HUES6 (cell line): ENCODE measurements around the gene CACNG1.
A peak's percentile ranks its signal among the peaks of the same experiment; 100 is the strongest.
"Not testable (repeated sequence)": the region's sequence is repeated elsewhere in the genome, so short reads cannot be mapped to it uniquely, and the experiment has no call there.

Source experiments
- H3K27ac ChIP-seq: 2 replicates; pipeline ENCODE4 v1.7.0; 2013; ENCODE audit warnings: low read depth, mild to moderate bottlenecking, low read length, inconsistent platforms
- H3K27me3 ChIP-seq: 2 replicates; pipeline ENCODE4 v1.6.1; 2013; ENCODE audit warnings: low read length; ENCODE audit not compliant: control insufficient read depth, insufficient read depth
- H3K36me3 ChIP-seq: 2 replicates; pipeline ENCODE4 v1.6.1; 2013; ENCODE audit warnings: low read length; ENCODE audit not compliant: control insufficient read depth, insufficient read depth
- H3K4me1 ChIP-seq: 2 replicates; pipeline ENCODE4 v1.6.1; 2013; ENCODE audit warnings: low read length; ENCODE audit not compliant: control insufficient read depth, insufficient read depth
- H3K4me3 ChIP-seq: 2 replicates; pipeline ENCODE4 v1.5.1; 2013; ENCODE audit warnings: low read depth, low read length
- H3K9ac ChIP-seq: one replicate; pipeline ENCODE4 v1.6.1; 2013; ENCODE audit warnings: mild to moderate bottlenecking, low read length
- H3K9me3 ChIP-seq: 2 replicates; pipeline ENCODE4 v1.6.1; 2013; ENCODE audit warnings: low read depth, low read length; ENCODE audit not compliant: control insufficient read depth, insufficient read depth

CACNG1 gene

DNA sequence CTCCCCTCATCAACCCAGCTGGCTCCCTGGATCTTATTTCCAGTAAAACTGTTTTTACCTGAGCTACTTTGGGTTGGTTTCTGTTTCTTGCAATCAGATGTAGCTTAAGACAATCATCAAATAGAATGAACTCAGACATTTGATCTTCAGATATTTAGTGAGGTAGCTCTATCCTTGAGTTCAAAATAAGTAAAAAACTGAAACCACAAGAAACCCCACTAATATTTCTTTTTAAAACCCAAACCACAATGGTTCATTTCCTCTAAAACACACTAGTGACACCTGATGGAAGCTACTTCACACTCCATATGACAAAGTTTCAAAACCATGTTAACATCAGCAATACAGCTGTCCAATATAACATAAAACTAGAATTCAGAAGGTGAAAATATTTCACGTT is 37.8 kb downstream of the CACNG1 start:
- Histone ChIP-seq H3K4me1 (no peaks in the 10 kb centered on the region), H3K9me3 (no peaks in the 10 kb centered on the region), H3K27me3 (no peaks in the 10 kb centered on the region), H3K27ac (no peak overlapping the region), H3K36me3 (peaks cover 18% of the 10 kb centered on the region), H3K9ac (no peak overlapping the region), H3K4me3 (no peak overlapping the region)

GRCh38 chr17:67085406-67085805 is 41.1 kb downstream of the CACNG1 start:
- Histone ChIP-seq H3K36me3 (peaks cover 18% of the 10 kb centered on the region), H3K27me3 (no peaks in the 10 kb centered on the region), H3K9ac (no peak overlapping the region), H3K9me3 (peaks cover 7% of the 10 kb centered on the region), H3K27ac (no peak overlapping the region; the same call in 1 of the 2 replicates), H3K4me1 (no peaks in the 10 kb centered on the region), H3K4me3 (no peak overlapping the region)

GRCh38 chr17:67088639-67089038 is 44.3 kb downstream of the CACNG1 start:
- H3K9ac ChIP-seq, result no peak overlapping the region
- H3K36me3 ChIP-seq, result peaks cover 18% of the 10 kb centered on the region
- H3K4me3 ChIP-seq, result no peak overlapping the region
- H3K27me3 ChIP-seq, result no peaks in the 10 kb centered on the region
- no peaks in the 10 kb centered on the region for H3K4me1 ChIP-seq
- H3K9me3 ChIP-seq, result peaks cover 7% of the 10 kb centered on the region
- no peak overlapping the region for H3K27ac ChIP-seq

GRCh38 chr17:67090341-67090740 is 46.0 kb downstream of the CACNG1 start:
- Histone ChIP-seq H3K27ac (no peak overlapping the region), H3K9me3 (peaks cover 7% of the 10 kb centered on the region), H3K9ac (no peak overlapping the region), H3K27me3 (no peaks in the 10 kb centered on the region), H3K4me1 (no peaks in the 10 kb centered on the region), H3K4me3 (no peak overlapping the region), H3K36me3 (peaks cover 18% of the 10 kb centered on the region)

GRCh38 chr17:67092291-67092690 is 47.9 kb downstream of the CACNG1 start:
- no peak overlapping the region for H3K9ac ChIP-seq
- H3K9me3 ChIP-seq, result peaks cover 7% of the 10 kb centered on the region
- H3K4me3 ChIP-seq, result no peak overlapping the region
- H3K27me3 ChIP-seq, result no peaks in the 10 kb centered on the region
- H3K4me1 ChIP-seq, result no peaks in the 10 kb centered on the region
- 0 out of 2 replicates have a peak overlapping the region, but pooled peaks have one; percentile 26 for H3K27ac ChIP-seq
- H3K36me3 ChIP-seq, result peaks cover 4% of the 10 kb centered on the region; the same call in 1 of the 2 replicates

GRCh38 chr17:67092710-67093109 is 48.4 kb downstream of the CACNG1 start:
- not testable (repeated sequence) for H3K9ac ChIP-seq, H3K4me3 ChIP-seq, H3K4me1 ChIP-seq, H3K9me3 ChIP-seq, H3K27me3 ChIP-seq, H3K36me3 ChIP-seq
- 0 out of 2 replicates have a peak overlapping the region, but pooled peaks have one; percentile 26 for H3K27ac ChIP-seq

- H3K36me3 ChIP-seq, result peaks cover 2% of the 10 kb centered on the region; the same call in 1 of the 2 replicates
- H3K27me3 ChIP-seq, result no peaks in the 10 kb centered on the region
- no peak overlapping the region for H3K27ac ChIP-seq
- no peak overlapping the region for H3K4me3 ChIP-seq
- H3K9me3 ChIP-seq, result peaks cover 7% of the 10 kb centered on the region
- no peaks in the 10 kb centered on the region for H3K4me1 ChIP-seq
- no peak overlapping the region for H3K9ac ChIP-seq
Observed at GRCh38 chr17:67093348-67093747, 49.0 kb downstream of the CACNG1 start.

- H3K4me1 ChIP-seq, H3K9me3 ChIP-seq, H3K27ac ChIP-seq, H3K9ac ChIP-seq, H3K4me3 ChIP-seq, H3K36me3 ChIP-seq, H3K27me3 ChIP-seq: not testable (repeated sequence)
Observed at GRCh38 chr17:67095291-67095690, 50.9 kb downstream of the CACNG1 start.

GRCh38 chr17:67095803-67096202 is 51.4 kb downstream of the CACNG1 start:
- Histone ChIP-seq H3K4me3 (no peak overlapping the region), H3K36me3 (no peaks in the 10 kb centered on the region), H3K4me1 (no peaks in the 10 kb centered on the region), H3K27ac (no peak overlapping the region), H3K9ac (no peak overlapping the region), H3K27me3 (no peaks in the 10 kb centered on the region), H3K9me3 (no peaks in the 10 kb centered on the region)

DNA sequence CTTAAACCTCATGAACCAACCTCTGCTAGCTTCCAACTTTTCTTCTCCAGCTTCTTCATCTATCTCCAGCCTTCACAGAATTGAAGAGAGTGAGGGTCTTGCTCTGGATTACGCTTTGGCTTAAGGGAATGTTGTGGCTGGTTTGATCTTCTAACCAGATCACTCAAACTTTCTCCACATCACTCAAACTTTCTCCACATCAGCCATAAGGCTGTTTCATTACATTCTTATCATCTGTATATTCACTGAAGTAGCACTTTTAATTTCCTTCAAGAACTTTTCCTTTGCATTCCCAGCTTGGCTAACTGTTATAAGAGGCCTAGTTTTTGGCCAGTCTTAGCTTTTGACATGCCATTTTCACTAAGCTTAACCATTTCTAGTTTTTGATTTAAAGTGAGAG is 52.3 kb downstream of the CACNG1 start:
- Histone ChIP-seq H3K9ac (no peak overlapping the region), H3K4me1 (no peaks in the 10 kb centered on the region), H3K27ac (no peak overlapping the region), H3K36me3 (no peaks in the 10 kb centered on the region), H3K4me3 (no peak overlapping the region), H3K9me3 (no peaks in the 10 kb centered on the region), H3K27me3 (no peaks in the 10 kb centered on the region)

GRCh38 chr17:67098006-67098405 is 53.7 kb downstream of the CACNG1 start:
- H3K4me3 ChIP-seq, result no peak overlapping the region
- no peaks in the 10 kb centered on the region for H3K27me3 ChIP-seq
- no peak overlapping the region for H3K27ac ChIP-seq
- no peaks in the 10 kb centered on the region for H3K4me1 ChIP-seq
- no peaks in the 10 kb centered on the region for H3K9me3 ChIP-seq
- H3K9ac ChIP-seq, result no peak overlapping the region
- no peaks in the 10 kb centered on the region for H3K36me3 ChIP-seq

DNA sequence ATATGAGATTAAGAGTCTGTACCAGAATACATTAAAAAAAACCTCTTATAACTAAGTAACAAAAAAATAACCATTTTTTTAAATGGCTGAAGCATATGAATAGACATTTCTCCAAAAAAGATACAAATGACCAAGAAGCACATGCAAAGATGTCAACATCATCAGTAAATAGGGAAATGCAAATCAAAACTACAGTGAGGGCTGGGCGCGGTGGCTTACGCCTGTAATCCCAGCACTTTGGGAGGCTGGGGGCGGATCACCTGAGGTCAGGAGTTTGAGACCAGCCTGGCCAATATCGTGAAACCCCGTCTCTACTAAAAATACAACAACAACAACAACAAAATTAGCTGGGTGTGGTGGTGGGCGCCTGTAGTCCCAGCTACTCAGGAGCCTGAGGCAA is 60.3 kb downstream of the CACNG1 start:
- not testable (repeated sequence) for H3K27me3 ChIP-seq, H3K27ac ChIP-seq, H3K4me1 ChIP-seq, H3K9me3 ChIP-seq, H3K9ac ChIP-seq, H3K4me3 ChIP-seq
- H3K36me3 ChIP-seq, result peaks cover 41% of the 10 kb centered on the region
